Measurements from ENCODE around the gene IFI27L2. TPM values are rescaled to one million over a fixed set of nuclear protein-coding genes. Genes with fewer than 3 reads are reported as not detected.
A peak's percentile ranks its signal among the peaks of the same experiment; 100 is the strongest.
"Not testable (repeated sequence)": the region's sequence is repeated elsewhere in the genome, so short reads cannot be mapped to it uniquely, and the experiment has no call there.

Gene IFI27L2
- total RNA-seq, 1 experiment from 2014 or later, result 62.6 TPM

DNA sequence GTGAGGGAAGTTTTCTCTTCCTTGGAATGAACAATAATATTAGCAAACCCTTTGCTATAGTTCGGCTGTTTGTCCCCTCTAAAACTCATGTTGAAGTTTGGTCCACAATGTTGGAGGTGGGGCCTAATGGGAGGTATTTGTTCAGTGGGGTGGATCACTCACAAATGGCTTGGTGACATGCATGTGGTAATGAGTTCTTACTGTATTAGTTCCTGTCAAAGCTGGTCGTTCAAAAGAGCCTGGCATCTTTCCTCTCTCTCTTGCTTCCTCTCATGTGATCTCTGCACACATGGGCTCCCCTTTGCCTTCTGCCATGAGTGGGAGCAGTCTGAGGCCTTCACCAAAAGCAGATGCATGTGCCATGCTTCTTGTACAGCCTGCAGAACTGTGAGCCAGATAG, 31.7 kb upstream of the IFI27L2 start:
- no peaks in the 10 kb centered on the region for H3K27me3 ChIP-seq
- no peak overlapping the region for H3K4me3 ChIP-seq
- no peak for DNase-seq
- no peaks in the 10 kb centered on the region for H3K9me3 ChIP-seq
- no peaks in the 10 kb centered on the region for H3K36me3 ChIP-seq

GRCh38 chr14:94158239-94158883, 29.0 kb upstream of the IFI27L2 start:
- H3K27me3 ChIP-seq, result no peaks in the 10 kb centered on the region
- H3K9me3 ChIP-seq, result no peaks in the 10 kb centered on the region
- DNase-seq, result no peak
- H3K4me3 ChIP-seq, result no peak overlapping the region
- no peaks in the 10 kb centered on the region for H3K36me3 ChIP-seq

DNA sequence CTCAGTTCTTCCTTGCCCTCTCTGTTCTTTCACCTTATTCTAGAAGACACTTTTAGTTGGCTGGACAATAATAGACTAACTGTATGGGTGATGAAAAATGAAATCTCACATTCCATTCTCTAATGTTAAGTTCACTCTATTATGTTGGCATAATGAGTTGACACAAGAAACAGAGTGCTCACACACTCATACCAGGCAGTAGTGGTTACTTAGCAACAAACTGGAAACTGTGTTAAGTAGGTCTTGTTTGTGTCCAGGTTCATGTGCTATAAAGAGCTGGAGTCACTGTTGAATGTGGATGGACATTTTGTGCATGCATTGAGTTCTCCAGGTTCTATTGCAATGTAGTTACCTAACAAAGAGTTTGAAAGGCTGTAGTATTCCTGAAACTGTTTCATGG, 27.8 kb upstream of the IFI27L2 start:
- Histone ChIP-seq H3K27me3 (no peaks in the 10 kb centered on the region), H3K4me3 (no peak overlapping the region), H3K36me3 (no peaks in the 10 kb centered on the region), H3K9me3 (no peaks in the 10 kb centered on the region)
- no peak for DNase-seq

GRCh38 chr14:94156143-94156542, 26.7 kb upstream of the IFI27L2 start:
- not testable (repeated sequence) for H3K36me3 ChIP-seq, H3K4me3 ChIP-seq, DNase-seq, H3K9me3 ChIP-seq, H3K27me3 ChIP-seq

DNA sequence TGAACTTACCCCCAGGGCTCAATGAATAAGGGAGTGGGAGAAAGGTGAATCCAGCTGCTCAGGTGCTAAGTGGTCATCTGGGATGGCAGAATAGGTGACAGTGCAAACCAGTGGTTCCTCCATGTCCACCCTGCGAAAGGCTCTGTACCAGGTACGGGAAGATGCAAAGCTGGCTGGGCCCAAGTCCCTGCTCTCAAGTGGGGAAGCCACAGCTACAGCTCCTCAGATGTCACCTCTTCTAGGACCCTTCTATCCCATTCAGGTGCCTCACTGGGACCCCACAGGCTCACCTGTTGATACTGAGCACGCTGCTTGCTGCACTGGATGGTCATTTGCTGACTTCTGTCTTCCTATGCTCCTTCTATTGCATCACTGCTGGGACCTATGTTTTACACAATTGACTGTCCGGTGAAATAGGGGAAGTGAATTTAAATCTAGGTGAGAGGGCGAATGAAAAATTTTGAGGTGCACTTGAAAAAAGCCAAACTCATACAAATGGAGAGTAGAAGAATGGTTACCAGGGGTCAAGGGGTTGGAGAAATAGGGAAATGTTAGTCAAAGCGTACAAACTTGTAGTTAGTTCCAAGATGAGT, 24.4 kb upstream of the IFI27L2 start:
- Histone ChIP-seq H3K36me3 (no peaks in the 10 kb centered on the region), H3K9me3 (no peaks in the 10 kb centered on the region), H3K27me3 (no peaks in the 10 kb centered on the region), H3K4me3 (no peak overlapping the region)
- DNase-seq, result no peak

DNA sequence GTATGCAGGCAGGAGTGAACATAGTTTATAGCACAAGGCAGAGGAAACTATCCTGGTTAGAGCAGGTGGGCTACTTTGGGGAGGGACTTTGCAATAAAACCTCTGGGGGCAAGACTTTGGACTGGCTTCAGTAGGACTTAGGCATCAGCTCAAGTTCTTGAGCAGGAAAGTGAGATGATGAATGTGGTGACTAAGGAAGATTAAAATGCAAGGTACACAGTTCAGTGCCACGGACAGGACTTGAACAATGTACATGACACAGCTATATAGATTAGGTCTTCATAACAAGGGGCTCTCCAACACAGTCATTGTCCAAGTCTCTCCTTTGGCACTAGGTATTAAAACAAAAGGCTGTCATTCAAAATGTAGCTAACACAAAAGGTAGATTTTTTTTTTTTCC, 23.3 kb upstream of the IFI27L2 start:
- no peak overlapping the region for H3K4me3 ChIP-seq
- H3K27me3 ChIP-seq, result no peaks in the 10 kb centered on the region
- H3K36me3 ChIP-seq, result no peaks in the 10 kb centered on the region
- H3K9me3 ChIP-seq, result no peaks in the 10 kb centered on the region
- no peak for DNase-seq

- no peak for DNase-seq
- H3K36me3 ChIP-seq, result no peaks in the 10 kb centered on the region
- no peaks in the 10 kb centered on the region for H3K27me3 ChIP-seq
Observed at GRCh38 chr14:94145902-94146527, 16.6 kb upstream of the IFI27L2 start.

DNA sequence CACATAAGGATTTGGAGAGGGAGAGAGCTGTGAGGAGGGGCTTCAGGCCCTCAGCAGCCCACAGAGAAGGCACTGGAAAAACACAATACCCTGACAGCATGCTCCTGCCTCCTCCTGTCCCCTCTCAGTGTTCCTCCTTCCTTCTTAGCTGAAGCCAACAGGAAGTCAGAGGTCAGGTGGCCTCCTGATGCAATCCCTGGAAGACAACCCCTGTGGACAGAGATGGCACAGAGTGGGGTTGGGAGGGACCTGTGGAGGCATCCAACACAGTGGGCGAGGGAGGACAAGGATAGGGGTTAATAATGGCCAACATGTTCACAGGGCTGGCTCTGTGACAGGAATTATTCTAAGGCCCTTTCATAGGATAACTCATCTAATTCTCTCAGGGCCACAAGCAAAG, 15.4 kb upstream of the IFI27L2 start:
- H3K4me3 ChIP-seq, result no peak overlapping the region
- H3K9me3 ChIP-seq, result no peaks in the 10 kb centered on the region
- H3K27me3 ChIP-seq, result no peaks in the 10 kb centered on the region
- no peak for DNase-seq
- no peaks in the 10 kb centered on the region for H3K36me3 ChIP-seq

More at GRCh38 chr14:94145902-94146527, 16.6 kb upstream of the IFI27L2 start:
- H3K4me3 ChIP-seq, result no peak overlapping the region
- no peaks in the 10 kb centered on the region for H3K9me3 ChIP-seq

- Histone ChIP-seq H3K4me3 (no peak overlapping the region), H3K36me3 (no peaks in the 10 kb centered on the region), H3K9me3 (no peaks in the 10 kb centered on the region), H3K27me3 (no peaks in the 10 kb centered on the region)
- no peak for DNase-seq
Observed at GRCh38 chr14:94143711-94144110, 14.3 kb upstream of the IFI27L2 start.

DNA sequence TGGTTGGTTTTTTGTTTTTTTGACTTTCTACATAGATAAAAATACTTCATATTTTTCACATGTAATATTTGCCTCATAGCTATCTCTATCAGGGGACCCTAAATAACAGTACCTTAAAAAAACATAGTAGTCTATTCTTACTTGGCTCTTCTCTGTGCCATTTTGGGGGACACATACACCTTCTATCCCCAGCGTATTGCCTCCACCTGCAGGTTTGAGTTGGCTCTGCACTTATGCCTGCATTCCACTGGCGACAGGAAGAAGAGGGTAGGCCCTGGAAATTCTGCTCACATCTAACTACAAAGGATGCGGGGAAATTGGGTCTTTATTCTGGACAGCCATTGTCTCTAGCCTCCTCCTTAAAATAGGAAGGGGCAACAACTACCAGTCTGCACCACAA, 13.8 kb upstream of the IFI27L2 start:
- H3K36me3 ChIP-seq, result no peaks in the 10 kb centered on the region
- H3K9me3 ChIP-seq, result no peaks in the 10 kb centered on the region
- H3K4me3 ChIP-seq, result no peak overlapping the region
- DNase-seq, result no peak
- H3K27me3 ChIP-seq, result no peaks in the 10 kb centered on the region

DNA sequence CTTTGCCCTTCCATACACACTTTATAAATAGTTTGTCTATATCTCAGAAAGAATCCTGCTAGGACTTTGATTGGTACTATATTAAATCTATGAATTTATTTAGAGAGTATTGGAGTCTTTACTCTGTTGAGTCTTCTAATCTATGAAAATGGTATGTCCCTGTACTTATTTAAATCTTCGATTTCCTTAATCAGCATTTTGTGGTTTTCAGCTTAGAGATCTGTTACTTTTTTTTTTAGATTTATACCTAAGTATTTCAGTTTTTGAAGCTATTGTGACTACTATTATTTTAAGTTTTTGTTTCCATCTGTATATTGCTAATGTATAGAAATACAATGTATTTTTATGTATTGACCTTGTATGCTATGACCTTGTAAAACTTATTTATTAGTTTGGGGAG, 13.4 kb upstream of the IFI27L2 start:
- DNase-seq, result no peak
- no peak overlapping the region for H3K4me3 ChIP-seq
- no peaks in the 10 kb centered on the region for H3K27me3 ChIP-seq
- no peaks in the 10 kb centered on the region for H3K9me3 ChIP-seq
- no peaks in the 10 kb centered on the region for H3K36me3 ChIP-seq

DNA sequence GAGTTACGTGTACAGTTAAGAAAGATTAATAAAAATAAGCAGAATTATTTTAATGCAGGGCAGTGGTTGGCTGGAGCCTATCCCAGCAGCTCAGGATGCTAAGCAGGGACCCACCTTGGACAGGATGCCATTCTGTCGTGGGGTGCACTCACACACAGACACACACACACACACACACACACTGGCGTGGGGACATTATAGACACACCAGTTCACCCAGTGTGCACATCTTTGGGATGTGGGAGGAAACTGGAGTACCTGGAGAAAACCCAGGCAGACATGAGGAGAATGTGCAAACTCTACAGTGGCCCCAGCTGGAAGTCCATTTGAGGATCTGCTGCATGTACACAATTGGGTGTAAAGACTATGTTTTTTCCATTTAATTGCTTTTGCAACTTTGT, 12.8 kb upstream of the IFI27L2 start:
- no peaks in the 10 kb centered on the region for H3K9me3 ChIP-seq

DNA sequence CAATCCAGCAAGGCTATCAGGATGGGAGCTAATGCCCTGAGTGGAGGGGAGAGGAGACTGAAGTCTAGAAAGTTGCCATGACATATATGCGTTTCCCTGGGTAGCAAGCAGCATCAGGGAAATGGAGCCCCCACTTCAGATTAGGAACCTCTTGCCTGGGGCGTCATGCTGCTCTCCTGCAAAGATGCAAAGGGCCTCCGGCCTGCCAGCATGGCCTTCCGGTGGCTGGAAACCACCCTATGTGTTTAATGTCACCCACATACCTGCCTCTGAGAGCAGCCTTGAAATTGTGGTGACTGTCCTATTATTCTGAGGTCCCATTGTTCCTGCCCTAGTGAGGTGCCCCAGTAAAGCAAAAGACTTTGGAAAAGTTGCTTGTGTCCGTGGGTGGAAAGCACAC, 10.0 kb upstream of the IFI27L2 start:
- no peak for DNase-seq
- Histone ChIP-seq H3K27me3 (no peaks in the 10 kb centered on the region), H3K36me3 (no peaks in the 10 kb centered on the region), H3K9me3 (no peaks in the 10 kb centered on the region), H3K4me3 (no peak overlapping the region)

More for the DNA sequence above, 12.8 kb upstream of the IFI27L2 start:
- H3K36me3 ChIP-seq, result no peaks in the 10 kb centered on the region
- no peak for DNase-seq
- H3K27me3 ChIP-seq, result no peaks in the 10 kb centered on the region
- H3K4me3 ChIP-seq, result no peak overlapping the region

DNA sequence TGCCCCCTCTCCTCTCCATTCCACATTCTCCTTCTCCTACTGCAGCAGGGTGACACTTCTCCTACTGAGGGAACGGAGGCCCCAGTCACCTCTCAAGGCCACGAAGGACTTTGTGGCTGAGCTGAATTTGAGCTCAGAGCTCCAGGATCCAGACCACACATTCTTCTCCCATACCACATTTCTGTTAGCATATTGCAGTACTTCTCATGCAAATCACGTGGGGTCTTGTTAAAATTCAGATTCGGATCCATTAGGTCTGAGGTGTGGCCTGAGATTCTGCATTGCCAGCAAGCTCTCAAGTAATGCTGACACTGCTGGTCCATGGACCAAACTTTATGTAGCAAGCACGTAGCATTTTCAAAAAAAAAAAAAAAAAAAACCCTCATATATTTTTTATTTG, 9.6 kb upstream of the IFI27L2 start:
- Histone ChIP-seq H3K27me3 (no peaks in the 10 kb centered on the region), H3K9me3 (no peaks in the 10 kb centered on the region), H3K4me3 (no peak overlapping the region), H3K36me3 (no peaks in the 10 kb centered on the region)
- no peak for DNase-seq

DNA sequence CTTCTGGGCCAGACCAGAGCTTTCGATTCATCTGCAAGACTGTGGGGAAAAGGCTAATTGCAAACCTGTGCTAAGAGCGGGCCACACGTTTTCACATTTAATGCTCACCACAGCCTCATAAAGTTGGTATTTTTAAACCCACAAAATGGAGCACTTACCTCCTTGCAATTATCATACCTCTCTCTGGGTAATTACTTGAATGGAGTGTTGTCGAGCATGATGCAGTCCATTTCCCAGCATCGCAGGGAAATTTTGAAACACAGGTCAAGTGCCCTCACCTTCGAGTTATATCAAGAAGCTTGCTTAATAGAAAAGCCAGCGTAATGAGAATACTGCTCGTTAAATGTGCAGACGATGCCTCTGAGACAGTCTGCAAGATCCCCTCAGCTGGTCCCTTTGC, 8.8 kb upstream of the IFI27L2 start:
- no peak for DNase-seq
- no peaks in the 10 kb centered on the region for H3K27me3 ChIP-seq
- no peaks in the 10 kb centered on the region for H3K9me3 ChIP-seq
- no peak overlapping the region for H3K4me3 ChIP-seq
- H3K36me3 ChIP-seq, result no peaks in the 10 kb centered on the region

DNA sequence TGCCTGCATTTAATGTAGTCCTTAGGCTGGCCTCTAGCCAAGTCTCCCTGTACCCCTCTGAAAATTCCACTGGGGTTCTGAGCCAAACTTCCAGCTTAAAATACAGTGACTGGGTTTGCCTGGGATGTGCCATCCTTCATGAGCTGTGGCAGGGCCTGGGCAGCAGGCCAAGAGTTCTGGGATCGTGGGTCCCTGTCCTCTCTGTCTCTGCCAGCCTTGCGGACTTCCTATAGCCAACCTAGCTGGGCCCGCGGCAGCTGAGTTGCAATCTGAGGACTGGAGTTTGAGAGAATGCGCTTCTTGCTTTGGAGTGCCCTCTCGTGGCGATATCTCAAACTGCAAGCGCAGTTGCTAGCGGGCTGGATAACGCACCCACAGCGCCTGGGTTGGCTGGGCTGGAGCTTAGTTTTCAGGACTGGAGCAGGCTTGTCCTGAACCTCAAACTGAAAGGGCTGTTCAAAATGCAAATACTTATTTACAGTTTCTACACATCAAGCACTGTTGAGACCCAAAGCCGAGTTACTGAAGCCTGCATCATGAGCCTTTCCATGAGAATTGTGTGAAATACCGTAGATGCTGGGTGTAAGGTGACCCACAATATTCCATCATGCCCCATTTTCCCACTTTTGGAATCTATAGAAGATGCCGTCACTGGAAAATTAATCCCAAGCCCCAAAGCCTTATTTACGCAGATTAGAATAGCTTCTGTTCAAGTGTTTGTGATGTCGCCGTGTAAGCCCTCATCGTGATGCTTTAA, 7.3 kb upstream of the IFI27L2 start:
- DNase-seq, result peak; percentile 66
- Histone ChIP-seq H3K4me3 (no peak overlapping the region), H3K9me3 (no peaks in the 10 kb centered on the region)

GRCh38 chr14:94135476-94135875, 6.1 kb upstream of the IFI27L2 start:
- H3K36me3 ChIP-seq, result no peaks in the 10 kb centered on the region
- H3K9me3 ChIP-seq, result no peaks in the 10 kb centered on the region

More for the DNA sequence above, 7.3 kb upstream of the IFI27L2 start:
- Histone ChIP-seq H3K36me3 (no peaks in the 10 kb centered on the region), H3K27me3 (no peaks in the 10 kb centered on the region)

More at GRCh38 chr14:94135476-94135875, 6.1 kb upstream of the IFI27L2 start:
- DNase-seq, result no peak
- H3K27me3 ChIP-seq, result no peaks in the 10 kb centered on the region
- no peak overlapping the region for H3K4me3 ChIP-seq
